ENCODE data around the gene PRCC. TPM values are rescaled to one million over a fixed set of nuclear protein-coding genes. Genes with fewer than 3 reads are reported as not detected.
A peak's percentile ranks its signal among the peaks of the same experiment; 100 is the strongest.

Gene PRCC
- total and polyA plus RNA-seq, 8 donors, result 24.0 to 93.0 (median 41.0) TPM

GRCh38 chr1:156826630-156827029 lies 59.3 kb downstream of the PRCC start:
- no peaks in the 10 kb centered on the region for H3K9me3 ChIP-seq
- no peak for DNase-seq
- TF ChIP-seq POLR2A (IDR thresholded peaks at IDR 0.05) (no peak), EP300 (IDR thresholded peaks at IDR 0.05) (no peak), CTCF (IDR thresholded peaks at IDR 0.05) (no peak), POLR2AphosphoS5 (IDR thresholded peaks at IDR 0.05) (no peak)
- no peak overlapping the region for H3K4me3 ChIP-seq
- H3K36me3 ChIP-seq, result no peaks in the 10 kb centered on the region
- intact Hi-C loops (cut with DNase I; ENCODE audit: low total_unique reads), result no loop called here
- no peaks in the 10 kb centered on the region for H3K4me1 ChIP-seq
- WGBS, 5 donors, result 40 to 75% (median 59%) methylated on average over 1 of the region's 1 CpG
- peaks cover 0 to 11% (median 4%) of the 10 kb centered on the region in 3 donors for H3K27me3 ChIP-seq
- no peak overlapping the region for H3K27ac ChIP-seq

GRCh38 chr1:156828400-156829124 lies 61.2 kb downstream of the PRCC start:
- Histone ChIP-seq H3K4me3 (no peak overlapping the region), H3K27me3 (peaks cover 0 to 22% (median 4%) of the 10 kb centered on the region in 3 donors), H3K36me3 (no peaks in the 10 kb centered on the region), H3K4me1 (no peaks in the 10 kb centered on the region), H3K9me3 (no peaks in the 10 kb centered on the region), H3K27ac (no peak overlapping the region)
- intact Hi-C loops (cut with DNase I; ENCODE audit: low total_unique reads), result no loop called here
- 67 to 76% (median 69%) methylated on average over 18 of the region's 18 CpGs for WGBS, 5 donors
- no peak for DNase-seq
- TF ChIP-seq POLR2A (IDR thresholded peaks at IDR 0.05) (no peak), POLR2AphosphoS5 (IDR thresholded peaks at IDR 0.05) (no peak), EP300 (IDR thresholded peaks at IDR 0.05) (no peak), CTCF (IDR thresholded peaks at IDR 0.05) (no peak)

- Histone ChIP-seq H3K27ac (no peak overlapping the region), H3K36me3 (no peaks in the 10 kb centered on the region), H3K4me3 (no peak overlapping the region), H3K4me1 (no peaks in the 10 kb centered on the region), H3K27me3 (peaks cover 0 to 50% (median 4%) of the 10 kb centered on the region in 3 donors), H3K9me3 (no peaks in the 10 kb centered on the region)
- no peak for TF ChIP-seq EP300 (IDR thresholded peaks at IDR 0.05)
- WGBS, 5 donors, result 54 to 72% (median 59%) methylated on average over 5 of the region's 5 CpGs
- no peak for DNase-seq
- intact Hi-C loops (cut with DNase I; ENCODE audit: low total_unique reads), result no loop called here
These were observed 65.1 kb downstream of the PRCC start for GRCh38 chr1:156832434-156832833.

- H3K27ac ChIP-seq, result no peak overlapping the region
- 38 to 47% (median 41%) methylated on average over 2 of the region's 2 CpGs for WGBS, 5 donors
- no peaks in the 10 kb centered on the region for H3K36me3 ChIP-seq
- peaks cover 0 to 62% (median 4%) of the 10 kb centered on the region in 3 donors for H3K27me3 ChIP-seq
- H3K4me3 ChIP-seq, result no peak overlapping the region
- no peaks in the 10 kb centered on the region for H3K9me3 ChIP-seq
- TF ChIP-seq CTCF (IDR thresholded peaks at IDR 0.05) (no peak), EP300 (IDR thresholded peaks at IDR 0.05) (no peak), POLR2A (IDR thresholded peaks at IDR 0.05) (no peak), POLR2AphosphoS5 (IDR thresholded peaks at IDR 0.05) (no peak)
- intact Hi-C loops (cut with DNase I; ENCODE audit: low total_unique reads), result no loop called here
- DNase-seq, result peak in 1 of 2 donors; percentile 52
- no peaks in the 10 kb centered on the region for H3K4me1 ChIP-seq
These were observed 66.3 kb downstream of the PRCC start for GRCh38 chr1:156833603-156834002.

- no peak for TF ChIP-seq CTCF (IDR thresholded peaks at IDR 0.05)
- no peak for TF ChIP-seq POLR2AphosphoS5 (IDR thresholded peaks at IDR 0.05)
- no peak for TF ChIP-seq POLR2A (IDR thresholded peaks at IDR 0.05)
- TF ChIP-seq EP300 (IDR thresholded peaks at IDR 0.05), result no peak
- WGBS, 5 donors, result 69 to 79% (median 77%) methylated on average over 3 of the region's 3 CpGs
- Histone ChIP-seq H3K27ac (no peak overlapping the region), H3K27me3 (peaks cover 0 to 69% (median 9%) of the 10 kb centered on the region in 3 donors), H3K4me3 (no peak overlapping the region), H3K36me3 (no peaks in the 10 kb centered on the region), H3K4me1 (no peaks in the 10 kb centered on the region), H3K9me3 (no peaks in the 10 kb centered on the region)
- DNase-seq, result no peak
- intact Hi-C loops (cut with DNase I; ENCODE audit: low total_unique reads), result no loop called here
These were observed 67.0 kb downstream of the PRCC start for GRCh38 chr1:156834322-156834721.
